GM19372 (cell line): ENCODE data around the gene BLVRB.
"Not testable (repeated sequence)": the region's sequence is repeated elsewhere in the genome, so short reads cannot be mapped to it uniquely, and the experiment has no call there.

Experiments used
- ATAC-seq: cut with Tn5 transposase; IDR thresholded peaks from one replicate; pipeline ENCODE4 v1.9.1; 2021; ENCODE audit warnings: mild to moderate bottlenecking, low read depth, moderate library complexity; ENCODE audit not compliant: unreplicated experiment

The BLVRB gene

DNA sequence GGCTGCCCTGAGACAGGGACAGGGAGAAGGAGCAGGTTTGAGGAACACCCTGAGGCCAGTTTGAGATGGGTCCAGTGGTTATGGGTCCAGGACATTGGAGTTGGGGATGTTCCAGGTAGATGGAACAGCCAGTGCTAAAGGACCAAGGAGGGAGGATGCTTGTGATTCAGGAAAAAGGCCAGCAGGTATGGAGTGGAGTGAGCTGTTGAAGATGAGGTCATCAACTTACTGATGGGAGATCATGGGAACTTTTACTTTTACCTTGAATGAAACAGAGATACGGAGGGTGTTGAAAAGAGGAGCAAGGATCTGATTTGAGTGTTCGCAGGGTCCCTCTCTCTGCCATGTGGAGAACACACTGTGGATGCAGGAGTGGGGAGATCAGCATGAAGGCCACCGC, 26.7 kb upstream of the BLVRB start:
- ATAC-seq, result no peak

DNA sequence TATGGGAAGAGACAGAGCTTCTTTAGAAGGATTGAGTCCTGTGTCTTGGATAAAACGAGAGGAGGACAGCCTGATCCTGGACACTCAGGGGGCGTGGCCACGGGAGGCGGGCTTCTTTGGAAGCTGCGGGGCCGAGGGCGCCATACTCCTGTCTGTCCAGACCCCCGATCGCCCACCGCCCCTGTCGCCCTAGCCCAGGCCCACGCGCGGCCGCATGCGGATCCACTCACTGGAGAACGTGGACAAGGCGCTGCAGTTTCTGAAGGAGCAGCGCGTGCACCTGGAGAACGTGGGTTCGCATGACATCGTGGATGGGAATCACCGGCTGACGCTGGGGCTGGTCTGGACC, 24.3 kb upstream of the BLVRB start:
- no peak for ATAC-seq

DNA sequence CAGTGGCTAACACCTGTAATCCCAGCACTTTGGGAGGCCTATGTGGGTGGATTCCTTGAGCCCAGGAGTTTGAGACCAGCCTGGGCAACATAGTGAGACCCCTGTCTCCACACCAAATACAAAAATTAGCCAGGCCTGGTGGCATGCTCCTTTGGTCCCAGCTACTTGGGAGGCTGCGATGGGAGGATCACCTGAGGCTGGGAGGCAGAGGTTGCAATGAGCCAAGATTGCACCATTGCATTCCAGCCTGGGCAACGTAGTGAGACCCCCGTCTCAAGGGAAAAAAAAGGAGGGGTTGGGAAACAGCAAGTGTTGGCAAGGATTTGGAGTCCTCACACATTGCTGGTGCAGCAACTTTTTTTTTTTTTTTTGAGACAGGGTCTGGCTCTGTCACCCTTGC, 20.5 kb upstream of the BLVRB start:
- ATAC-seq, result no peak

DNA sequence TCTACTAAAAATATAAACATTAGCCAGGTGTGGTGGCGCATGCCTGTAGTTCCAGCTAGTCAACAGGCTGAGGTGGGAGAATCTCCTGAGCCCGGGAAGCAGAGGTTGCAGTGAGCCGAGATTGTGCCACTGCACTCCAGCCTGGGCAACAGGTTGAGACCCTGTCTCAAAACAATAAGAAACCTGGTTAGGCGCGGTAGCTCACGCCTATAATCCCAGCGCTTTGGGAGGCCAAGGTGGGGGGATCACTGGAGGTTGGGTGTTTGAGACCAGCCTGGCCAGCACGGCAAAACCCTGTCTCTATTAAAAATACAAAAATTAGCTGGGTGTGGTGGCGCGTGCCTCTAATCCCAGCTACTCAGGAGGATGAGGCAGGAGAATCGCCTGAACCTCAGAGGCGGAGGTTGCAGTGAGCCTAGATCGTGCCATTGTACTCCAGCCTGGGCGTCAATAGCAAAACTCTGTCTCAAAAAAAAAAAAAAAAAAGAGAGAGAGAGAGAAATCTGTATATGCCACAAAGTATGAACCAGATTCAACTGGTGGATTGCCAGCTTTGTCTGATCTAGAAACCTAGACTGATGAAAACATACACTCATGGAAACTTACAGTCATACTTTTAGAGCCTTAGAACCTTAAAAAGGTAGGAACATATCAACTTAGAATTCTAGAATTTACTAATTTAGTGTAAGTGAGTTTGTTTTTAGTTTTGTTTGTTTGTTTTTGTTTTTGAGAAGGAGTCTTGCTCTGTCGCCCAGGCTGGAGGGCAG, 10.5 kb upstream of the BLVRB start:
- not testable (repeated sequence) for ATAC-seq

DNA sequence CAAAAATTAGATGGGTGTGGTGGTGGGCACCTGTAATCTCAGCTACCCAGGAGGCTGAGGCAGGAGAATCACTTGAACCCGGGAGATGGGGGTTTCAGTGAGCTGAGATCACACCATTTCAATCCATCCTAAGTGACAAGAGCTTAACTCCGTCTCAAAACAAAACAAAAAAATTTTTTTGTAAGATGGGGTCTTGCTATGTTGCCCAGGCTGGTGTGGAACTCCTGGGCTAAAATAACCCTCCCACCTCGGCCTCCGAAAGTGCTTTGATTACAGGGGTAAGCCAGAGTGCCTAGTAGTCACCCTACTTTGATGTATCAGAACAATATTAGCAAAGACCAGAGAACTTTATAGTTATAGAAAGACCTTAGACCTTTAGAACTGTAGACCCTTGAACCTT, 9.2 kb upstream of the BLVRB start:
- no peak for ATAC-seq

DNA sequence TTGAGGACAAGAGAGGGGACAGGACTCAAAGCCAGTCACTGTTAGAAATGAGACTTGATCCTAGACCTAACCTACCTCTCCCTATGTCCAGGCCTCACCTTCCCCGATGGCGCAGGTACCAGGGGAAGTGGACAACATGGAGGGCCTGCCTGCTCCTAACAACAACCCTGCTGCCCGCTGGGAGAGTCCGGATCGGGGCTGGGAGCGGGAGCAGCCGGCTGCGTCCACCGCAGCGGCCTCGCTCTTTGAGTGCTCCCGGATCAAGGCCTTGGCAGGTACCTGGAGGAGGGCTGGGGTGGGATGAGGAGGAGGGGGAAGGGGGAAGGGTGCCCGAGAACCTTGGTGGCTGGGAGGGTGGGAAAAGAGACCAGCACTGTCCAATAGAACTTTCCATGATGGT, 7.0 kb upstream of the BLVRB start:
- no peak for ATAC-seq

DNA sequence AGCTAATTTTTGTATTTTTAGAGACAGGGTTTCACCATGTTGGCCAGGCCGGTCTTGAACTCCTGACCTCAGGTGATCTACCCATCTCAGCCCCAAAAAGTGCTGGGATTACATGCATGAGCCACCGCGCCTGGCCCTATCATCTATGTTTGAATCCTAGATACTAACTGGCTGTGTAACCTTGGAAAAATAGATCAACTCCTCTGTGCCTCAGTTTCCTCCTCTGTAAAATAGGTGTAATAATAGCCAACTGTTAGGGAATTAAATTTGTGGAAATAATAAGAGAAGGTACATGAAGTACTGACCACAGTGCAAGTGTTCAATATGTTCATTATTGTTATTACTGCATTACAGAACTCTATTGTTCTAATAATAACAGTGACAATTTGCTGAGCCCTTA, 5.6 kb upstream of the BLVRB start:
- no peak for ATAC-seq

DNA sequence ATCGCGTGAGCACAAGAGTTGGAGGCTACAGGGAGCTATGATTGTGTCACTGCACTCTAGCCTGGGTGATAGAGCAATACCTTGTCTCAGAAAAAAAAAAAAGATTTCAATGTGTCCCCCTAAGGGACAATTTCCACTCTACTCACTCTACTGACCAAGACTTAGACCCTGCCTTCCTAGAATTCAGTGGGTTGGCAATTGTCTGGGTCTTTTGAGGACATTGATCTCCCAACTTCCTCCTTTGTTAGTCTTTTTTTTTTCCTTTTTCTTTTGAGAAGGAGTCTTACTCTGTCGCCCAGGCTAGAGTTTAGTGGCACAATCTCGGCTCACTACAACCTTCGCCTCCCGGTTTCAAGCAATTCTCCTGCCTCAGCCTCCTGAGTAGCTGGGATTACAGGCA, 3.5 kb upstream of the BLVRB start:
- ATAC-seq, result no peak

DNA sequence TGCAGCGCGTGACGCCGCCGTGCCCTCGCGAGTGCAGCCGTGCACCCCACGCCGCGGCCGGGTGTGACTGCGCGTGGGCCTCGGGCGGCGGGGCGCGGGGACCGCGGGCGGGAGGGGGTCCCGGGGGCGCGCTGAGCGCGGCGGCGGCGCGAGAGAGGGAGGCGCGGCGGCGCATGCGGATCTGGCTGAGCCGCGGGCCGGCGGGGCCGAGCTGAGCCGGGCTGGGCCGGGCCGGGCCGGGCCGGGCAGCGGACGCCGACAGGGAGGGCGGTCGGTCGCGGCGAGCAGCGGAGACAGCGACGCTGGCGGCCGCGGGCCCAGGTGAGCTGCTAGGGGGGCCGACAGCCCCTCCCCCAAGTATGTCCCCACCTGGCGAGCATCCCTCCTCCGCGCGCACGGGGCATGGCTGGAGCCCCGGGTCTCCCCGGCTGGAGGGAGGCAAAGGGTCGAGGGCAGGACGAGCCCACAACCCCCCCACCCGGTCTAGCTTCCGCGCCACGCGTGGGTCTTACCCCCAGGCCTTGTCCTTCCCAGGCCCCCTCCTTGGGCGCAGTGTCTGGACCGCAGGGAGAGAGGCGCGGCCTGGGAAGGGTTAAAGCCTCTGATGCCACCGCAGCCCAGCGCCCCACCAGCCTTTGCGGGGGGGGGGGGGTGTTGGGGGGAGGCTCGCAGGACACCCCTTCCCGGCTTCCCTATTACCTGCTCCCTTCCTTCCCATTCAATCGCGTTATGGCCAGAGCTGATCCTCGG, 1.6 kb upstream of the BLVRB start, which contains the start of gene SPTBN4:
Gene SPTBN4, plus strand, starts transcription at position 17 of the 750 bp plus-strand sequence. CDS start 5,621 bp downstream, outside the sequence.
- no peak for ATAC-seq

DNA sequence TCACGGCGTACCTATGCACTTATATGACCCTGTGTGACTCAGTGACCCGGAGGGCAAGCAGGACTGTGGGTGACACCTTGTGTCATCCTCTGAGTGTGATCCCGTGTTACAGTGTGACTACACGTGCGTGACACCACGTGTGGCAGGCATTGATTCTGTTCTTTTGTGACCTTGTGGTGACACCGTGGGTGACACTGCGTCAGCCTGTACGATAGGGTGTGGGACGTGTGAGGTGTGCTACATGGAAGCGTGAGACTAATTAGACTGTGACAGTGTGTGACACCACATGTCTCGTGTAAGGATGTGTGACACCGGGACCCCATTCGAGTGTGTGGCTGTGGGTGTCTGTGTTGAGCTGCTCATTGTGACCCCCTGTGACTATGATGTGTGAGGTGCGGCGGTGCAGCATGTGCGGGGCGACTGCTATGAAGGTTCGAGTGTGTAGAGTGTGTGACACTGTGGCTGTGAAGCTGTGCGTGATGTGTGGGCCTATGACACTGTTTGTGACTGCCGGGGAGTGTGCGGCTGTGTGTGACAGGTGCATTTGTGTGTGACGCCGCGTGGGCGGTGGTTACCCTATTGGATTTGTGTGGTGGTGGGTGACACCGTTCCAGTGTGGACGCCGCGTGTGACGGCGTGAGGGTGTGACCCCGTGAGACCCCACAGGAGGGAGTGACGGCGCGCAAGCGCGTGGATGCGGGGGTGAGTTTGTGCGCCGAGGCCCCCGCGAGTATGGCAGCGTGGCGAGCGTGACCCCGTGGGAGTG, 857 bp upstream of the BLVRB start:
- ATAC-seq, result no peak

DNA sequence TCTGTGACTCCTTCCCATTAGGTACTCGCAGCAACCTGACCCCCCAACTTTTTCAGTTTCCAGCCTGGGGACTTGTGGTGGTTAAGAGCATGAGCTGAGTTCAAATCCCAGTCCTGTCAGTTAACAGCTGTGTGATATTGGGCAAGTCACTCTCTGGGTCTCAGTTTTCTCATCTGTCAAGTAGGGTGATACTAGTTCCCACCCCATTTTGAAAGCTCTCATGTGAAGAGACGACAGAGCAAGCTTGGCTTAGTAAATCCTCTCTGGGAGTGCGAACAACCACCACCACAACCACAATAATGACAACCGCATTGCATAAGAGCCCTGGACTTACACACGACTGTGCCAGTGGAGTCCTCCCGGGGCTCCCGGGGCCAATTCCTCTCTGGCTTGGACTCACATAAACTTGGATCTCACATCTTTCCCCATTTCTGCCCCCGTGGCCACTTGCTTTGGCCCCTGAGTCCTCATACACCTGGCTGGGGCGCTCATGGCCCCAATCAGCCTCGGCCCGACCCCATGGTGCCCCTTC, 454 bp downstream of the BLVRB start:
- ATAC-seq, result no peak

DNA sequence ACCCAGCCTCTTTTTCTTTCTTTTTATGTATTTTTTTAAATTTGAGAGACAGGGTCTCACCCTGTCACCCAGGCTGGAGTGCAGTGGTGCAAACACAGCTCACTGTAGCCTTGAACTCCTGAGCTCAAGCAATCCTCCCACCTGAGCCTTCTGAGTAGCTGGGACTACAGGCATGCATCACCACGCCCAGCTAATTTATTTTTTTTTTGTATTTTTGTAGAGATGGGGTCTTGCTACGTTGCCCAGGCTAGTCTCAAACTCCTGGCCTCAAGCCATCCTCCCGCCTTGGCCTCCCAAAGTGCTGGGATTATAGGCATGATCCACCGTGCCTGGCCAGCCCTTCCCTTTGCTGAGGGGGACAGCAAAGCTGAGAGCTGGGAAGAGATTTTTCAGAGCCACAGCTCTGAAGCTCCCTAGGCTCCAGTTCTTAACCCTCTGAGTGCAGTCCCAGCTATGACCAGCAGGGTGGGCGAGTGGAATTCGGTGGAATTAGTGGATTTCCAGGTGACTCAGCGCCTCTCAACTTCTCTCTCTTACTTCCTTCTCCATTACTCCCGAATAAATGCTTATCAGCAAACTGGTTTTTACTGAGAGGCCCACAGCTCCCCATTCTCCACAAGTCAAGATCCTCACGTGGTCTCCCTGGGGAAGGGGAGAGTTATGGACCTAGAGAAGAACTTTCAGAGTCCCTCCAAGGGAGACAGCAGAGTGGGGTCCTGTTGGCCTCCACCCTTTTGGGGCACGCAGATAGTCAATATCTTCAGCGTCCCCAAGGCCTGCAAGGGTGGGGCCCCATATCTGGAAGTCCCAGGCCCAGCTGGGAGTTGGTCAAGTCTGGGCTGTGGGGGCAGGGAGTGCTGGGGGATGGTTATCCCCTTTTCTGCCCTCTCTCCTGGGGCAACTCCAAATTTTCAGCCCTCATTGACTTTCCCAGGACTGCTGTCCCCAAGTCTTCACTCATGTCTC, 1.2 kb downstream of the BLVRB start:
- no peak for ATAC-seq

DNA sequence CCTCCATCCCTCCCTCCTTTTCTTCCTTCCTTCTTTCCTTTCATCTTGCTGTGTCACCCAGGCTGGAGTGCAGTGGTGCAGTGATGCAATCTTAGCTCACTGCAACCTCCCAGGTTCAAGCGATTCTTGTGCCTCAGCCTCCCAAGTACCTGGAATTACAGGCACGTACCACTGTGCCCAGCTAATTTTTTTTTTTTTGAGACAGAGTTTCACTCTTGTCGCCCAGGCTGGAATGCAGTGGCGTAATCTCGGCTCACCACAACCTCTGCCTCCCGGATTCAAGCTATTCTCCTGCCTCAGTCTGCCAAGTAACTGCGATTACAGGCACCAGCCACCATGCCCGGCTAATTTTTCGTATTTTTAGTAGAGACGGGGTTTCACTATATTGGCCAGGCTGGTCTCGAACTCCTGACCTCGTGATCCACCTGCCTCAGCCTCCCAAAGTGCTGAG, 1.9 kb downstream of the BLVRB start:
- not testable (repeated sequence) for ATAC-seq

DNA sequence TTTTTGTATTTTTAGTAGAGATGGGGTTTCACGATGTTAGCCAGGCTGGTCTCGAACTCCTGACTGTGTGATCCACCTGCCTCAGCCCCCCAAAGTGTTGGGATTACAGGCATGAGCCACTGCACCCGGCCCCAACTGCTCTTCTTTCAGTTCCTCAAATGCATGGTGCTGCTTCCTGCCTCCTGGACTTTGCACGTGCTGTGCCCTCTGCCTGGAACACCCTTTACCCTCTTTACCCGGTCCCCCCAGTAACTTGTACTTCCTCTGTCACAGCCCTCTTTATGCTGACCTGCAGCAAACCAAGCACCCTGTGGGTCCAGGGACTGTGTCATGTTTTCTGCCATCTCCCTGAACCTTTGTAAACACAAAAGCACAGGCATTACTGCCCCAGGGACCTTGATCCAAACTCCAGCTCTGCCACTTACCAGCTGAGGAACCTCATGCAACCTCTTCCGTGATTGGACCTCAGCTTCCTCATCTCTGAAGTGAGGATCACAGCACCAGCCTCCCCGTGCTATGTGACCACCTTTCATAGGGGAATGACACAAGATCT, 3.8 kb downstream of the BLVRB start:
- ATAC-seq, result no peak

DNA sequence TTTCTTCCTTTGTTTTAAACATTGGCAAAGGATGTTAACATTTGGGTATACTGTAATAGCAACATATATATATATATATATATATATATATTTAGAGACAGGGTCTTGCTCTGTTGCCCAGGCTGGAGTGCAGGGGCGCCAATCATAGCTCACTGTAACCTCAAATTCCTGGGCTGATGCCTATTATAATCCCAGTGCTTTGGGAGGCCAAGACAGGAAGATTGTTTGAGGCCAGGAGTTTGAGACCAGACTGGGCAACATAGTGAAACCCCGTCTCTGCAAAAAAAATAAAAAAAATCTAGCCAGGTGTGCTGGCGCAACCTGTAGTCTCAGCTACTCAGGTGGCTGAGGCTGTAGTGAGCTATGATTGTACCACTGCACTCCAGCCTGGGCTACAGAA, 5.4 kb downstream of the BLVRB start:
- ATAC-seq, result no peak

DNA sequence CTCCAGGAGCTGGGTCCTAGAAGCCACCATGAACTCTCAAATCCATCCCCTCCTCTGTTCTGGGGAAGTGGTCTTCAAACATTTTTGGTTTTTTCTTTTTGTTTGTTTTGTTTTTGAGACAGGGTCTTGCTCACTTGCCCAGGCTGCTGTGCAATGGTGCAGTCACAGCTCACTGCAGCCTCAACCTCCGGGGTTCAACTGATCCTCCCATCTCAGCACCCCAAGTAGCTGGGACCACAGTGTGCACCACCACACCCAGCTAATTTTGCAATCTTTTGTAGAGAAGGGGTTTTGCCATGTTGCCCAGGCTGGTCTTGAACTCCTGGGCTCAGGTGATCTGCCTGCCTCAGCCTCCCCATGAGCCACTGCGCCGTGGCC, 7.0 kb downstream of the BLVRB start:
- ATAC-seq, result no peak

DNA sequence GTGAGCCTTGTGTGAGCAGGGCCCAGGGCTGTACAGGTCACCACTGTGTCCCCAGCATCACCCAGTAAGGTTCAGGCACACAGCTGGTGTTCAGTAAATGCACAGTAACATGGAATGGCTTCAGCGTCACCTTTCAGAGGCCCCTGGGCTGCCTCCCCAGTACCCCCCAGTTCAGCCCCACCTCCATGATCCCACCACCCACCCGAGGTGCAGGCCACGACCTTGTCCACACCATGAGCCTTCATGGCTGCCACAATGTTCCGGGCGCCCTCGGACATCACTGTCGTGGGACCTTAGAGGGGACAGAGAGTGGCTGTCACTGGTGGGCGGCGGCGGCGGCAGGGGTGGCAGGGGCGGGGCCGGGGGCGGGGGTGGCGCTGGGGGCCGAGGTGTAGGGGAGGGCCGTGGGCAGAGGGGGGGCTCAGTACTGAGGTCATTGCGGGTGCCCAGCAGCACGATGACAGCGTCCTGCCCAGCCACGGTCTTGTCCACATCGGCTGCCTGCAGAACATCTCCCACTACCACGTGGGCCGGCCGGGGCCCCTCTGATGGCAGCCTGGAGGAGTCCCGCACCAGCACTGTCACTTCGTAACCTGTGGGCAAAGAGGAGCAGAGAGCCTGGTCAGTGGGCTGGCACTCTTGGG, 7.5 kb downstream of the BLVRB start:
- ATAC-seq, result no peak

DNA sequence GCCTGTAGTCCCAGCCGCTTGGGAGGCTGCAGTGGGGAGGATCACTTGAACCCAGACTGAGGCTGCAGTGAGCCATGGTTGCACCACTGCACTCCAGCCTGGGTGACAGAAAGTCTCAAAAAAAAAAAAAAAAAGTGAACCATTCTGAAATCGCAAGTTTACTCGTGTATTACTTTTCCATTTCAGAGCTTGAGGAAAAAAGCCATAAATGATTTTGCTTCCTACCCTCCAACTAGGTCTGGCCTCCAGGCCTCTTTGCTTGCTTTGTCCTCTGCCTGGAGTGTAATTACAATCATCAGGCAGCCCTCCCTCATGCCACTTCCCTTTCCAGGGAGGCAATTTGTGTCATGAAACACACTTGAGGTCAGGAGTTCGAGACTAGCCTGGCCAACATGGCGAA, 8.5 kb downstream of the BLVRB start:
- no peak for ATAC-seq

DNA sequence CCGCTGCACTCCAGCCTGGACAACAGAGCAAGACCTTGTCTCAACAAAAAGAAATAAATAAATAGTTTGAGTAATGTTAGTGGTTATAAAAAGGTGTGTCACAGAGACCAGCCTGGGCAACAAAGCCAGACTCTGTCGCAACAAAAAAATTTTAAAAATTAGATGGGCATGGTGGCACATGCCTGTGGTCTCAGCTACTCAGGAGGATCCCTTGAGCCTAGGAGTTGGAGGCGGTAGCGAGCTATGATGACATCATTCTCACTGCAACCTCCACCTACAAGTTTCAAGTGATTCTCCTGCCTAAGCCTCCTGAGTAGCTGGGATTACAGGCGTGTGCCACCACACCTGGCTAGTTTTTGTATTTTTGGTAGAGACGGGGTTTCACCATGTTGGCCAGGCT, 11.6 kb downstream of the BLVRB start:
- not testable (repeated sequence) for ATAC-seq
